ENCODE results near the gene VRK3.
"Not testable (repeated sequence)": the region's sequence is repeated elsewhere in the genome, so short reads cannot be mapped to it uniquely, and the experiment has no call there.

The VRK3 gene

GRCh38 chr19:49977076-49977475, 48.1 kb downstream of the VRK3 start:
- in situ Hi-C loops (cut with HindIII; ENCODE audit: low sequenced_read_pairs) = no loop called here
- DNase-seq (ENCODE audit: low read depth, low spot score) = no peak
- H3K4me3 ChIP-seq (ENCODE audit: low read depth, low read length) = no peak overlapping the region
- TF ChIP-seq CTCF (IDR thresholded peaks at IDR 0.05; ENCODE audit: low read depth, low read length) = no peak

GRCh38 chr19:49976496-49976895, 48.7 kb downstream of the VRK3 start:
- no peak for TF ChIP-seq CTCF (IDR thresholded peaks at IDR 0.05; ENCODE audit: low read depth, low read length)
- no peak for DNase-seq (ENCODE audit: low read depth, low spot score)
- in situ Hi-C loops (cut with HindIII; ENCODE audit: low sequenced_read_pairs) = no loop called here
- no peak overlapping the region for H3K4me3 ChIP-seq (ENCODE audit: low read depth, low read length)

GRCh38 chr19:49975051-49975450, 50.1 kb downstream of the VRK3 start:
- in situ Hi-C loops (cut with HindIII; ENCODE audit: low sequenced_read_pairs) = no loop called here
- no peak for TF ChIP-seq CTCF (IDR thresholded peaks at IDR 0.05; ENCODE audit: low read depth, low read length)
- no peak overlapping the region for H3K4me3 ChIP-seq (ENCODE audit: low read depth, low read length)
- no peak for DNase-seq (ENCODE audit: low read depth, low spot score)

DNA sequence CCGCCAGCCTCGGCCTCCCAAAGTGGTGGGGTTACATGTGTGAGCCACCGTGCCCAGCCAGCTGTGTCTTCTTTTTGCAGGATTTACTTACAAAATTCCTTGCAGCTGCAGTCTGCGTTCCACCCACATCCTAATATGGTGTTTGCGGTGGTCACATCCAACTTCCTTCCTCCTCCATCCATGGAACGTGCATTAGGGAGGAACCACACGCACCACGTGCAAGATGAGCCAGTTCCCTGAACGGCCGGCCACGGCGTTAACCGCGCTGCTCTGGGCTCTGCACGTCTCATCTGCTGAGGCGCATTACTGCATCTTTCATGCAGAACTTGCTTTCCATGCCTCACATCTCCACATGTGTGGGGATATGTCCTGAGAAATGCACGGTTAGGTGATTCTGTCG, 51.2 kb downstream of the VRK3 start:
- DNase-seq (ENCODE audit: low read depth, low spot score) = no peak
- no peak overlapping the region for H3K4me3 ChIP-seq (ENCODE audit: low read depth, low read length)
- no peak for TF ChIP-seq CTCF (IDR thresholded peaks at IDR 0.05; ENCODE audit: low read depth, low read length)
- in situ Hi-C loops (cut with HindIII; ENCODE audit: low sequenced_read_pairs) = no loop called here

DNA sequence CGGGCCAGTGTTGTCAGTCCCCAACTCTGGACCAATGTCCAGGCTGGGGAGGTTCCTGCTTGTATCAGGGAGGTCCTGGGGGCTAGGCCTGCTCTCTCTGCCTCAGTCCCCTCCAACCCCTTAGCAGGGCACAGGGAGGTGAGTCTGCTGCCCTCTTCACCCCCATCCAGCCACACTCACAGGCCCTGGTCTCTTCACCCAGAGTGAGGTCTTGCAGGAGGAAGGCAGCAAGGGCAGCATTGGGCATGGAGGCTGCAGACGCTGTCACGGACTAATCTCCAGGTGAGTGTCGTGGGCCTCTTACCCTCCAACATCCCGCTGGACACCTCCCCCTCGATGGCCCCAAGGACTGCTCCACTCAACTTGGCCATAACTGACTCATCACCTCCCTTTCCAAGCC, 52.3 kb downstream of the VRK3 start:
- no peak for TF ChIP-seq CTCF (IDR thresholded peaks at IDR 0.05; ENCODE audit: low read depth, low read length)
- no peak for DNase-seq (ENCODE audit: low read depth, low spot score)
- H3K4me3 ChIP-seq (ENCODE audit: low read depth, low read length) = no peak overlapping the region
- in situ Hi-C loops (cut with HindIII; ENCODE audit: low sequenced_read_pairs) = no loop called here

DNA sequence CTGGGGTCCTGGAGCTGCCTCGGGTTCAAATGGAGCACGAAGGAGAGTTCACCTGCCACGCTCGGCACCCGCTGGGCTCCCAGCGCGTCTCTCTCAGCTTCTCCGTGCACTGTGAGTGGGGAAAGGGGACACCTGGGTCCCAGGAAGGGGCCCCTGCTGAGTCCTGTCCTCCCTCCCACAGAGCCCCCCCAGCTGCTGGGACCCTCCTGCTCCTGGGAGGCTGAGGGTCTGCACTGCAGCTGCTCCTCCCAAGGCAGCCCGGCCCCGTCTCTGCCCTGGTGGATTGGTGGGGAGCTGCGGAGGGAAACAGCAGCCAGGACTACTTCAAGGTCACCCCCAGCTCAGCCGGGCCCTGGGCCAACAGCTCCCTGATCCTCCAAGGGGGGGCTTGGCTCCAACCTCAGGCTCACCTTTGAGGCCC, 53.2 kb downstream of the VRK3 start:
- no peak overlapping the region for H3K4me3 ChIP-seq (ENCODE audit: low read depth, low read length)
- TF ChIP-seq CTCF (IDR thresholded peaks at IDR 0.05; ENCODE audit: low read depth, low read length) = no peak
- no peak for DNase-seq (ENCODE audit: low read depth, low spot score)
- in situ Hi-C loops (cut with HindIII; ENCODE audit: low sequenced_read_pairs) = no loop called here

GRCh38 chr19:49969355-49969754, 55.8 kb downstream of the VRK3 start:
- DNase-seq (ENCODE audit: low read depth, low spot score); in situ Hi-C loops (cut with HindIII; ENCODE audit: low sequenced_read_pairs); H3K4me3 ChIP-seq (ENCODE audit: low read depth, low read length): not testable (repeated sequence)

Measured in astrocyte of the spinal cord (primary cell).